Cardiac fibroblast (primary cell): Measurements from ENCODE around the gene WASF1.

Source experiments
- DNase-seq, 2 donors: peaks; one replicate each; pipeline versions ENCODE4 v3.0.0 to v3.0.0-alpha.2; 2010; ENCODE audit warnings: low read depth in 2 of 2
- H3K4me3 ChIP-seq, 2 donors: replicated peaks in 1 of 2; 1 replicate in 1 of 2; 2 replicates in 1 of 2; pipeline ENCODE4 v1.5.1; 2011; ENCODE audit warnings: low read depth in 2 of 2, low read length in 2 of 2, mild to moderate bottlenecking in 2 of 2, moderate library complexity in 1 of 2
- TF ChIP-seq, protein P1 (sequence below): IDR thresholded peaks from one replicate; pipeline ENCODE4 v1.5.1; 2011; ENCODE audit warnings: low read depth, mild to moderate bottlenecking, low read length, inconsistent platforms

WASF1 gene

DNA sequence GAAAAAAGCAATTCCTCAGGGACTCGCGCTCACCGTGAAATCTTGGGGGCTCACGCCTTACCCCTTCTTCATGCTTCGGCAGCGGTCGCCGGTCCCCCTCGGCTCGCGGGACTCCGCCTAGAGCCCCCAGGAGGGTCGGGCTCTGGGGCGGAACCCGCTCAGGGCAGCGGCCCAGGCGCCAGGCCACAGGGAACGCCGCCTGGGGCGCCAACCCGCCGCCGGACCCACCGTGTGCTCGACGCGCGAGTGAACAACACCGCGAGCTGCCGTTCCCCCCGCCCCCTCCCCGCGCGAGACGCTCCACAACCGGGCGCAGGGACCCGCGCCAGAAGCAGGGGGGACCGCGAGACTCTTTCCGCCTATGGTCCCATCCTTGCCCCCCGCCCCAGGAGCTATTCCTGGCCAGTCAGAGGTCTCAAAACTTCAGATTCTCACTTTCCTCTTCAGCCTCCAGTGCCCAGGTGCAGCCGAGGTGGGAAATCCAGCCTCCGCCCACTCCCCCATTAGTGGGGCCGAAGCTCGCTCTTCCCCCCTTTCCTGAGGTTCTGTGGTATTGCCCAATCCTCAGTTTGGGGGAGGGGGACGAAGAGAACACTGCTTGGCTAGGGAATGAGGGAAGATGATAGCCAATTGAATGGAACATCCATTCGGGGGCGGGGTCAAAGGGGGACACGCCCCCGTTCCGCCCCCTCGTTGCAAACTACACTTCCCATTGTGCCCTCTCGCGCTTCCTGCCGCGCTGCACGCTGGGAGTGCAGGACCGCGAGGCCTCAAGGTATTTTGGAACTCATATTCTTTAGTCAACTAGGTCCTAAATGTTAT lies at the start of gene WASF1:
TSS of gene WASF1 (minus strand) at position 265 of the 822 bp plus-strand sequence. CDS start 52,069 bp downstream, outside the sequence.
- TF ChIP-seq, protein P1, sequence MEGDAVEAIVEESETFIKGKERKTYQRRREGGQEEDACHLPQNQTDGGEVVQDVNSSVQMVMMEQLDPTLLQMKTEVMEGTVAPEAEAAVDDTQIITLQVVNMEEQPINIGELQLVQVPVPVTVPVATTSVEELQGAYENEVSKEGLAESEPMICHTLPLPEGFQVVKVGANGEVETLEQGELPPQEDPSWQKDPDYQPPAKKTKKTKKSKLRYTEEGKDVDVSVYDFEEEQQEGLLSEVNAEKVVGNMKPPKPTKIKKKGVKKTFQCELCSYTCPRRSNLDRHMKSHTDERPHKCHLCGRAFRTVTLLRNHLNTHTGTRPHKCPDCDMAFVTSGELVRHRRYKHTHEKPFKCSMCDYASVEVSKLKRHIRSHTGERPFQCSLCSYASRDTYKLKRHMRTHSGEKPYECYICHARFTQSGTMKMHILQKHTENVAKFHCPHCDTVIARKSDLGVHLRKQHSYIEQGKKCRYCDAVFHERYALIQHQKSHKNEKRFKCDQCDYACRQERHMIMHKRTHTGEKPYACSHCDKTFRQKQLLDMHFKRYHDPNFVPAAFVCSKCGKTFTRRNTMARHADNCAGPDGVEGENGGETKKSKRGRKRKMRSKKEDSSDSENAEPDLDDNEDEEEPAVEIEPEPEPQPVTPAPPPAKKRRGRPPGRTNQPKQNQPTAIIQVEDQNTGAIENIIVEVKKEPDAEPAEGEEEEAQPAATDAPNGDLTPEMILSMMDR: no peak
- DNase-seq: peak; percentile 98 to 99
- peak within 1 kb of the TSS; percentile 86 to 94 for H3K4me3 ChIP-seq

DNA sequence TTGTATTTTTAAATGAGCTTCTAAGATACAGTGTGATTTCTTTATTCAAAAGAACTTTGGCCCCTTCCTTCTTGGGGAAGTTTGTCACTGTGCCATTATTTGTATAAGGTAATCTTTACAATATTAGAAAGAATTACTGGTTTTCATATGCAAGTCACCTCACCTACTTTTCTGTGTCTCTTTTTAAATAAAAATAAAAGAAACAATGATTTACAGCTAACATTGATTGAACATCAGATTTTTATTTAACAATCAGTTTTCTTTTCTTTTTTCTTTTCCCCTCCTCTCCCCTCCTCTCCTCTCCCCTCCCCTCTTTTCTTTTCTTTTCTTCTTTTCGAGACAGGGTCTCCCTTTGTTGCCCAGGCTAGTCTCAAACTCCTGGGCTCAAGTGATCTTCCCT lies 46.8 kb upstream of the WASF1 start:
- no peak for DNase-seq
- TF ChIP-seq, protein P1: no peak
- H3K4me3 ChIP-seq: no peak overlapping the region

DNA sequence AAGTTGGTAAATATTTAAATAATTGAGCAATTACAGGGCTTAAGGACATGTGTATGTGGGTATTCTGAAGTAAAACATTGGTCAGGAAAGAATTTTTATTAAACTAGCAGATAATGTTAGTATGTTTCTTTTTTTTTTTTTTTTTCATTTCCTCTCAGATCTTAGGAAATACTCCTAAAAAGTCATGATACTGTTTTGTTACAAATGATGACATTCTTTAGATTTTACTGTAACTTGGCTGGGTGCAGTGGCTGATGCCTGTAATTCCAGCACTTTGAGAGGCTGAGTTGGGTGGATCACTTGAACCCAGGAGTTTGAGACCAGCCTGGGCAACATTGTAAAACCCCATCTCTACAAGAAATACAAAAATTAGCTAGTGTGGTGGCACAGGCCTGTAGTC lies 42.3 kb upstream of the WASF1 start:
- TF ChIP-seq, protein P1: no peak
- DNase-seq: peak; percentile 4 to 30

DNA sequence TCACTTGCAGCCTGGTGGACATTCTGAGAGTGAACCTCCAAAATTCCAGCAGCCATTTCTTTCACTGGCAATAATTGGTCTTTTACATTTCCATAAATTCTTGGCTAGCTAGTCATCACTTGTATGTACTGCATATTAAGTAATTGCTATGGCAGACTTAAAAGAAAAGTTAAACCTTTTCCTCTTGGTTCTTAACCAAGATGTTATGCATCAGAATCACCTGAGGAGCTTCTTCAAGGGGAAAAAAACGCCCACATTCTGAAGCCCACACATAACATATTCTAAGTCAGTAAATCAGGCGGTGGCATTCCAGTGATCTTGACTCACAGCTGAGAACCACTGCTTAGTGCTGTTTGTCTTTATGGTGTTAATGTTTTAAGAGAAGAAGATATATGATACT lies 37.8 kb upstream of the WASF1 start:
- TF ChIP-seq, protein P1: no peak
- H3K4me3 ChIP-seq: no peak overlapping the region
- DNase-seq: peak in 1 of 2 donors; percentile 25

More for the DNA sequence above, 42.3 kb upstream of the WASF1 start:
- H3K4me3 ChIP-seq: no peak overlapping the region

DNA sequence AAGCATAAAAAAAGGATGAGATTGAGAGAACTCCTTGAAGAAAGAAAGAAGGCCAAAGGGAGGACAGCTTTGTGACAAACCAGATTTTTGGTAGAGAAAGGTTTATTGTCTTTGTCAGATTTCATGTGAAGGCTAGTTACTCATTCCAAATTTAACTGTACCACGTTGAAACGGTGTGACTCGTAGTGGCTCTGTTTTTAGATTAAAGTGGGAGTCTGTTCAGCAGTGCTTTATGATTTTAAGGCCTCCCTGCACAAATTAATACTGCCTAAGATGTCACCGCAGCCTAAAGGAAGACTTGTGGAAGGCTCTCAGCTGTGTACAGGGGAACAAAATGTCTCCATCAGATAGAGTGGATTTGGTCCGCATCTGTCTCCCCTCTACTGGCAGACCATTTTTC lies 36.7 kb upstream of the WASF1 start:
- DNase-seq: no peak
- TF ChIP-seq, protein P1: no peak
- H3K4me3 ChIP-seq: no peak overlapping the region

DNA sequence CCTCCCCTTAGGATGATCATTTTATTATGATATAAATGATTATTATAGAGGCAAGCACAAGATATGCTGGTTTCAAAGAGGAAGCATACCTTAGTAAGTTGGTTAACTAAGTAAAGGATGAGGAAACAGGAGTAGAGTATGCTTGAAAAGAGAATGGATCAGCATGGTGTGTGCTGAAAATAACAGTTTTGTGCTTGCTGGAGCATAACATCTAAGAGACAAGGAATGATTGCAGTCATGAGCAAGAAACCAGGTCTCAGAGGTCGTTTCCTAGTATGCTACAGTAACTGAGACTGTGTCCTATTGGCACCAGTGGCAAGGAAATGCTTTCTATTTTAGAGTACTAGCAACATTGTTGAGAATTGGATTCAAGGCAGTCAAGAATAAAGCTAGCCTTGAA lies 34.9 kb upstream of the WASF1 start:
- TF ChIP-seq, protein P1: no peak
- no peak for DNase-seq
- no peak overlapping the region for H3K4me3 ChIP-seq
